Activated T-cell treated with anti-CD3 and anti-CD28 coated beads for 4 hours (primary cell): ENCODE results near the gene PMPCA.

Source experiments
- DNase-seq: peaks from one replicate; pipeline ENCODE4 v3.0.0-alpha.2; 2020

PMPCA gene

GRCh38 chr9:136463578-136463977, 53.1 kb downstream of the PMPCA start:
- DNase-seq, result no peak

GRCh38 chr9:136464241-136464640, 53.8 kb downstream of the PMPCA start:
- DNase-seq, result no peak

GRCh38 chr9:136465500-136466154, 55.2 kb downstream of the PMPCA start:
- DNase-seq, result no peak

- no peak for DNase-seq
Measured at GRCh38 chr9:136466155-136466541, 55.7 kb downstream of the PMPCA start.

DNA sequence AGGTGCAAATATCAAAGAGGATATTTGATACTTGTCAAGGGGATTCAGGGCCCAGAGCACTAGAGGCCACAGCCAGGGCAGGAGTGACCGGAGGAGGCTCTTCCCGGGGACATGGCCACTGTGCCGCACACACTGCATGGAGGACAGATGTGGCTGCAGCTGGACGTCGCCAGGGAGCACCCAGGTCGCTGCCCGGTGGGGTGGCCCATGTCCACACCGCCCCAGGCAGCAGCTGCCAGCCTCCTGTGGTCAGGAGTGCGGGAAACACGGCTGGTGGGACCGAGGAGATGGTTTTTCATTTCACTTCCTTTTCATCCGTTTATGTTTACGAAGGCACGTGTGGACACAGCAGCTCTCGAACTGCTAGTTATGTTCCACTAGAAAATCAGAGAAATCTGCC, 57.3 kb downstream of the PMPCA start:
- DNase-seq, result no peak

GRCh38 chr9:136470356-136470755, 59.9 kb downstream of the PMPCA start:
- DNase-seq, result no peak

GRCh38 chr9:136470792-136471469, 60.5 kb downstream of the PMPCA start:
- DNase-seq, result no peak

GRCh38 chr9:136471802-136472487, 61.5 kb downstream of the PMPCA start:
- DNase-seq, result no peak

DNA sequence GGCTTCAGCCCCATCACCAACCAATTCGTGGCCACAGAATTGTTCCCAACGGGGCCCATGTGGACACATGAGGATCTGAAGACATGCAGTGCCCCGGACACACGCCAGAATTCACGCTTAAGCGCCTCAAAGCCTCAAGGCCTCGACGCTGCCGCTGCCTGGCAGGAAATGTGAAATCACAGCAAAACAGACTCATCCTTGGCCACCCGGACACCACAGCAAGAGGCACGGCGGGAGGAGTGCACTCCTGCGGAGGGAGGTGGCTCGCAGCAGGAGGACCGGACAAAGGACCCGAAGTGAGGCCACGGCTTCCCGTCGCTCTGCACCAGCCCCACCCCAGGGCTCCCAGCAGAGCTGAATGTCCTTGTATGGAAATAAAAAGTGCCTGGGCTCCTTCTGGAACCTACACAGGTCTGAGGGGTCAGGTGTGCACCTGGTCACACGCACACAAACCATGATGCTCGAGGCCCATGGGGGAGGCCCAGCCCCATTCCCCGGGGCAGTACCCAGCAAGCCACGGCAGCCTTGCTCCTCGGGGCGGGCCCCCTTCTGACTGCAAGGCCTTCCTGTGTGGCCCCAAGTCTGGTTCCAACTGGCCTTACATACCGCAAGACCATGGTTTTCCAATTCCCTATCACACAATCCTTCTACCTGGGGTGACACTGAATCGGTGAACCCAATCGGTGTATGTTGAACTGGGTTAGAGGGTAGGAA, 62.3 kb downstream of the PMPCA start:
- no peak for DNase-seq

- DNase-seq, result no peak
Measured at GRCh38 chr9:136473354-136473721, 62.9 kb downstream of the PMPCA start.
